GM04503 (cell line): ENCODE measurements around the gene SYNPO2L.
"Not testable (repeated sequence)": the region's sequence is repeated elsewhere in the genome, so short reads cannot be mapped to it uniquely, and the experiment has no call there.

ENCODE experiments used
- DNase-seq: peaks from one replicate; pipeline ENCODE4 v3.0.0-alpha.2; 2012; ENCODE audit warnings: low read depth

The SYNPO2L gene

GRCh38 chr10:73620974-73621373, 34.9 kb downstream of the SYNPO2L start:
- not testable (repeated sequence) for DNase-seq

GRCh38 chr10:73617143-73617542, 38.7 kb downstream of the SYNPO2L start:
- DNase-seq, result not testable (repeated sequence)

GRCh38 chr10:73614720-73615119, 41.1 kb downstream of the SYNPO2L start:
- DNase-seq, result no peak

- DNase-seq, result no peak
Measured at GRCh38 chr10:73609116-73609515, 46.7 kb downstream of the SYNPO2L start.

GRCh38 chr10:73601486-73601921, 54.3 kb downstream of the SYNPO2L start:
- DNase-seq, result no peak

- DNase-seq, result no peak
Measured at GRCh38 chr10:73597346-73597745, 58.5 kb downstream of the SYNPO2L start.
